BJ (cell line): ENCODE results near the gene GSX1. TPM values are rescaled to one million over a fixed set of nuclear protein-coding genes. Genes with fewer than 3 reads are reported as not detected.

Experiments used
- CTCF ChIA-PET: fragments of 350-600 bp; formaldehyde crosslinking; extraction: SDS; loops from one replicate; lab custom pipeline; 2021; ENCODE audit warnings: antibody characterized with exemption, inconsistent platforms; lab: Yijun Ruan, JAX
- POLR2A ChIA-PET: fragments of 300-600 bp; sonication (Branson Sonifier 250); formaldehyde crosslinking; extraction: SDS; loops from one replicate; lab custom pipeline; 2021; ENCODE audit warnings: antibody characterized with exemption; lab: Charles Lee
- DNase-seq: peaks from one replicate; pipeline ENCODE4 v3.0.0-alpha.2; 2011; ENCODE audit warnings: low read depth
- H3K27me3 ChIP-seq: 2 replicates; pipeline ENCODE4 v1.6.0; 2011; ENCODE audit warnings: low read length; ENCODE audit not compliant: control insufficient read depth, insufficient read depth
- H3K36me3 ChIP-seq: 2 replicates; pipeline ENCODE4 v1.5.1; 2011; ENCODE audit warnings: low read length; ENCODE audit not compliant: control insufficient read depth, insufficient read depth
- H3K4me3 ChIP-seq: 2 replicates; pipeline ENCODE4 v1.5.1; 2011; ENCODE audit warnings: low read depth, mild to moderate bottlenecking, control low read depth, low read length
- CTCF ChIP-seq: IDR thresholded peaks from 2 replicates; pipeline ENCODE4 v1.5.1; 2011; ENCODE audit warnings: low read depth, mild to moderate bottlenecking, control low read depth, inconsistent platforms, low read length, moderate library complexity; ENCODE audit not compliant: insufficient read depth
- polyA plus RNA-seq: library from polyadenylated mRNA; depleted of rRNA; stranded (reverse); fragments of >200 nt; gene quantifications from 2 replicates; pipeline ENCODE4 v1.2.3, GENCODE V29; 2011; rRNA removed
- small RNA-seq: library from RNA; depleted of rRNA; stranded (forward); fragments of <200 nt; gene quantifications from one replicate; pipeline ENCODE3, GENCODE V24; 2012; ENCODE audit warnings: low replicate concordance, low read depth; ENCODE audit not compliant: insufficient read length

GSX1 gene
- polyA plus RNA-seq, 1 experiment = not detected

DNA sequence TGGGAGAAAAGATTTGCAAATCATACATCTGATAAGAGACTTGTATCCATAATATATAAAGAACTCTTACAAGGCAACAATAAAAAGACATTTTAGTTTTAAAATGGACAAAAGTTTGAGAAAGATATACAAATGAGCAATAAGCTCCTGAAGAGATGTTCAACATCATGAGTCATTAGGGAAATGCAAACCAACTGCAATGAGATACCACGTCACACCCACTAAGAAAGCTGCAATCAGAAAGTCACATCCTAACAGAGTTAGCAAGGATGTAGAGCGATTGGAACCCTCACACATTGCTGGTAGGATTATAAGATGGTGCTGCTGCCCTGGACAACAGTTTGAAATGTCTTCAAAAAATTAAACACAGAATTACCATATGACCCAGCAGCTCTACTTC lies 50.3 kb downstream of the GSX1 start:
- H3K27me3 ChIP-seq = no peaks in the 10 kb centered on the region
- DNase-seq = no peak
- ChIA-PET CTCF (interaction anchor here (1.6 to 11.2 kb wide), 2 partner anchors 15 to 26 kb away, joined by 4 to 88 read pairs; no protein-coding TSS in a partner anchor), POLR2A (no interaction called here)
- no peak for TF ChIP-seq CTCF
- H3K36me3 ChIP-seq = no peaks in the 10 kb centered on the region
- H3K4me3 ChIP-seq = no peak overlapping the region

Small RNA genes lying within 50 kb of the gene (small RNA-seq; reads per million reads assigned to genes)
- not detected for gene RNU6-73P

Other genes starting within 250 kb of the GSX1 start
- 4.6 and 5.5 TPM in 2 replicates for gene LNX2, start 172.0 kb upstream of the GSX1 start, polyA plus RNA-seq
- gene POLR1D, start 170.6 kb upstream of the GSX1 start, polyA plus RNA-seq = 79.4 and 105 TPM in 2 replicates
- not detected in 2 replicates for gene PDX1, start 127.5 kb downstream of the GSX1 start, polyA plus RNA-seq
- not detected in 2 replicates for gene CDX2, start 176.8 kb downstream of the GSX1 start, polyA plus RNA-seq
- gene URAD, start 196.2 kb downstream of the GSX1 start, polyA plus RNA-seq = not detected in 2 replicates